OCI-LY3 (cell line): ENCODE results near the gene CACTIN.

Experiments used
- H2AFZ ChIP-seq: fragments of 200-600, 300-600 bp; shearing (Covaris generic); 2 replicates; pipeline ENCODE4 v1.6.0; 2014; ENCODE audit warnings: antibody characterized with exemption, low read depth, low read length
- H3K27ac ChIP-seq: fragments of 200-600, 300-600 bp; sonication (generic); 2 replicates; pipeline ENCODE4 v1.5.1; 2014; ENCODE audit warnings: mild to moderate bottlenecking, low read length, moderate library complexity, mixed read lengths
- H3K27me3 ChIP-seq: fragments of 200-600, 300-600 bp; sonication (generic); 2 replicates; pipeline ENCODE4 v1.6.1; 2014; ENCODE audit warnings: low read depth, low read length, mixed read lengths
- H3K36me3 ChIP-seq: fragments of 200-600, 300-600 bp; sonication (generic); replicated peaks from 2 replicates; pipeline ENCODE3; 2014; ENCODE audit warnings: low read depth, low read length, mixed read lengths
- H3K4me1 ChIP-seq: fragments of 300-600, 200-600 bp; sonication (generic); 2 replicates; pipeline ENCODE4 v1.6.1; 2014; ENCODE audit warnings: low read length, mixed read lengths
- H3K4me2 ChIP-seq: fragments of 200-600, 300-600 bp; sonication (generic); 2 replicates; pipeline ENCODE4 v1.6.1; 2014; ENCODE audit warnings: low read length, mixed read lengths
- H3K4me3 ChIP-seq: fragments of 300-600, 200-600 bp; sonication (generic); 2 replicates; pipeline ENCODE4 v1.5.1; 2014; ENCODE audit warnings: antibody characterized with exemption, mild to moderate bottlenecking, low read length, moderate library complexity
- H3K79me2 ChIP-seq: fragments of 300-600, 200-600 bp; shearing (Covaris generic); 2 replicates; pipeline ENCODE4 v1.6.1; 2014; ENCODE audit warnings: mild to moderate bottlenecking, low read length, mixed read lengths
- H3K9ac ChIP-seq: fragments of 300-600, 200-600 bp; shearing (Covaris generic); 2 replicates; pipeline ENCODE4 v1.6.0; 2014; ENCODE audit warnings: mild to moderate bottlenecking, low read length, moderate library complexity
- H3K9me3 ChIP-seq: fragments of 200-600, 300-600 bp; shearing (Covaris generic); 2 replicates; pipeline ENCODE4 v1.6.1; 2014; ENCODE audit warnings: low read length, mixed read lengths; ENCODE audit not compliant: insufficient read depth
- H4K20me1 ChIP-seq: fragments of 200-600, 300-600 bp; sonication (generic); 2 replicates; pipeline ENCODE4 v1.6.1; 2016; ENCODE audit warnings: low read length, mixed read lengths; ENCODE audit not compliant: insufficient read depth
- EZH2phosphoT487 ChIP-seq: fragments of 200-600 bp; shearing (Covaris generic); IDR thresholded peaks from 2 replicates; pipeline ENCODE4 v1.6.1; 2018; ENCODE audit warnings: antibody characterized with exemption, mixed run types, low read depth
- TF ChIP-seq, protein P1 (sequence below): fragments of 200-600, 300-600 bp; sonication (generic); IDR thresholded peaks from 2 replicates; pipeline ENCODE4 v1.5.1; 2014; ENCODE audit warnings: antibody characterized with exemption, low read length, low read depth

The CACTIN gene

DNA sequence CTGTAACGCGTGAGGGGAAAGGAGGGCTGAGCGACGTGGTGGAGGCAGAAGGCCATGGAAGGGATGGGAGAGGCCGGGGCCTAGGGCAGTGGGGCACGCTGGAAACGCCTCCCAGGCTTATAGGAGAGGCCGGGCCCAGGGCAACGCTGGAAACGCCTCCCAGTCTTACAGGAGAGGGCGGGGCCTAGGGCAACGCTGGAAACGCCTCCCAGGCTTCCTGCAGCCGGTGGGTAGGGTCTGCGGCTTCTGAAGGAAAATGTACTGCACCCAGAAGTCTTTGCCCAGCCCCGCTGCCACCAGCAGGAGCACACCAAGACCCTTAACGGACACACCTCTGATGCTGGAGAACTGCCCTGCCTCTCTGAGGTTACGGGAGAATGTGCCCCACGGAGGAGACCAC is 9.1 kb downstream of the CACTIN start:
- Histone ChIP-seq H3K79me2 (no peaks in the 10 kb centered on the region), H3K36me3 (peaks cover 16% of the 10 kb centered on the region), H3K9ac (no peak overlapping the region), H3K9me3 (no peaks in the 10 kb centered on the region), H3K4me1 (no peaks in the 10 kb centered on the region), H3K4me3 (no peak overlapping the region), H3K27me3 (no peaks in the 10 kb centered on the region), H3K27ac (no peak overlapping the region), H4K20me1 (no peaks in the 10 kb centered on the region), H3K4me2 (no peak overlapping the region), H2AFZ (no peak overlapping the region)
- no peak for TF ChIP-seq EZH2phosphoT487
- TF ChIP-seq, protein P1, sequence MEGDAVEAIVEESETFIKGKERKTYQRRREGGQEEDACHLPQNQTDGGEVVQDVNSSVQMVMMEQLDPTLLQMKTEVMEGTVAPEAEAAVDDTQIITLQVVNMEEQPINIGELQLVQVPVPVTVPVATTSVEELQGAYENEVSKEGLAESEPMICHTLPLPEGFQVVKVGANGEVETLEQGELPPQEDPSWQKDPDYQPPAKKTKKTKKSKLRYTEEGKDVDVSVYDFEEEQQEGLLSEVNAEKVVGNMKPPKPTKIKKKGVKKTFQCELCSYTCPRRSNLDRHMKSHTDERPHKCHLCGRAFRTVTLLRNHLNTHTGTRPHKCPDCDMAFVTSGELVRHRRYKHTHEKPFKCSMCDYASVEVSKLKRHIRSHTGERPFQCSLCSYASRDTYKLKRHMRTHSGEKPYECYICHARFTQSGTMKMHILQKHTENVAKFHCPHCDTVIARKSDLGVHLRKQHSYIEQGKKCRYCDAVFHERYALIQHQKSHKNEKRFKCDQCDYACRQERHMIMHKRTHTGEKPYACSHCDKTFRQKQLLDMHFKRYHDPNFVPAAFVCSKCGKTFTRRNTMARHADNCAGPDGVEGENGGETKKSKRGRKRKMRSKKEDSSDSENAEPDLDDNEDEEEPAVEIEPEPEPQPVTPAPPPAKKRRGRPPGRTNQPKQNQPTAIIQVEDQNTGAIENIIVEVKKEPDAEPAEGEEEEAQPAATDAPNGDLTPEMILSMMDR, result no peak

DNA sequence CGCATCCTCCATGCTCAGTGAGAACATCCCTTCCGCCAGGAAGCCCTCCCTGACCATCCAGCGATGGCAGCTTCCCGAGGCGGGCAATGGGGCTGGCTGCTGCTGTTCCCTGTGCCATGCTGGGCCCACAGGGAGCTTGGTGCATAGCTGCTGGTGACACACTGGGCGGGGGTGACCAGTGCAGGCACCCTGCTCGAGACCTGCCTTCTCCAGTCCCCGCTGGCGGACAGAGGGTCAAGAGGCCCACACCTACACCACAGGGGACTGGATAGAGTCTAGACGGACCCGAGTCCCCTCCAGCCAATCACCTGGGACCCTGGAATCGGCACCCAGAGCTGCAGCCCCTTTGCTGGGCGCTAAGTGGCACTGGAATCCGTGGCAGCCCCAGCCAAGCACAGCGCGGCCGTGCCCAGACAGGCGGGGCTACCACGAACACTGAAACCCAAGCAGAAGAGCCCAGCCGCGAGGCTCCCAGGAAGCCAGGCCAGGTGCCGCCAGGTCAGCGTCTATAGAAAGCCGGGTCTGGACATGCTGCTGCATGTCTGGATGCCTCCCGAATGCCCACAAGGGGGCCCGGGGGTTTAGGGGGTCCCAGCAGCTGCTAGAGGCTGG is 11.0 kb downstream of the CACTIN start:
- Histone ChIP-seq H2AFZ (no peak overlapping the region), H3K27me3 (no peaks in the 10 kb centered on the region), H3K36me3 (peaks cover 15% of the 10 kb centered on the region), H3K4me1 (no peaks in the 10 kb centered on the region), H3K27ac (no peak overlapping the region), H3K4me2 (no peak overlapping the region), H3K9ac (no peak overlapping the region), H4K20me1 (no peaks in the 10 kb centered on the region), H3K4me3 (no peak overlapping the region), H3K79me2 (no peaks in the 10 kb centered on the region), H3K9me3 (no peaks in the 10 kb centered on the region)
- TF ChIP-seq, protein P1, result no peak
- no peak for TF ChIP-seq EZH2phosphoT487

DNA sequence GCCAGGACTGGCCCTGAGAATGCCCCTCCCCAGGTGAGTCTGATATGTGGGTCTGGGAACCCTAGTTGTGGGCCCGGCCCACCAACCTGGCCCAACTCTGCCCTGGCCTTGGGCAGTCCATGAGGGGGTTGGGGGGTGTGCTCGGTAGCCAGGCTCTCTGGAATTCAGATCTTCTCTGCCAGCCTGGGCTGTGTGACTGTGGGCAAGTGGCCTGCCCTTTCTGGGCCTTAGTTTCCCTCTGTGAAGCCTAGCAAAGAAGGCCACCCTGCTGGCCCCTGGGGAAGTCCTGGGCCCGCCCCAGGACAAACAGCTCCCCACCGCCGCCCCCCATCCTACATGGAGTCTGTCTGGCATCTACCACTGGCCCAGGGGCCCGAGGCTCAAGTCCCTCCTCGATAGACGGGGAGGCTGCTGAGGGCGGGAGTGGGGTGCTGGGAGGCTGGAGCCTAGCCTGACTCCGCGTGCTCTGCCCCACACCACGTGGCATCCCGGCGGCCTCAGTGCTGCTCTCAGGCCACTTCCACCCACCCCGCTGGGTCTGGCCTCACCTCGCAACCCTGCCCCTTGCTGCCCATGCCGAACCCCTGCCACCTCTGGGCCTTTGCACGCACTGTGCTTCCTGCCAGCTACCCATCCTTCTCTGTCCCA is 11.6 kb downstream of the CACTIN start:
- no peak for TF ChIP-seq EZH2phosphoT487
- TF ChIP-seq, protein P1, result no peak
- H3K79me2 ChIP-seq, result no peaks in the 10 kb centered on the region

DNA sequence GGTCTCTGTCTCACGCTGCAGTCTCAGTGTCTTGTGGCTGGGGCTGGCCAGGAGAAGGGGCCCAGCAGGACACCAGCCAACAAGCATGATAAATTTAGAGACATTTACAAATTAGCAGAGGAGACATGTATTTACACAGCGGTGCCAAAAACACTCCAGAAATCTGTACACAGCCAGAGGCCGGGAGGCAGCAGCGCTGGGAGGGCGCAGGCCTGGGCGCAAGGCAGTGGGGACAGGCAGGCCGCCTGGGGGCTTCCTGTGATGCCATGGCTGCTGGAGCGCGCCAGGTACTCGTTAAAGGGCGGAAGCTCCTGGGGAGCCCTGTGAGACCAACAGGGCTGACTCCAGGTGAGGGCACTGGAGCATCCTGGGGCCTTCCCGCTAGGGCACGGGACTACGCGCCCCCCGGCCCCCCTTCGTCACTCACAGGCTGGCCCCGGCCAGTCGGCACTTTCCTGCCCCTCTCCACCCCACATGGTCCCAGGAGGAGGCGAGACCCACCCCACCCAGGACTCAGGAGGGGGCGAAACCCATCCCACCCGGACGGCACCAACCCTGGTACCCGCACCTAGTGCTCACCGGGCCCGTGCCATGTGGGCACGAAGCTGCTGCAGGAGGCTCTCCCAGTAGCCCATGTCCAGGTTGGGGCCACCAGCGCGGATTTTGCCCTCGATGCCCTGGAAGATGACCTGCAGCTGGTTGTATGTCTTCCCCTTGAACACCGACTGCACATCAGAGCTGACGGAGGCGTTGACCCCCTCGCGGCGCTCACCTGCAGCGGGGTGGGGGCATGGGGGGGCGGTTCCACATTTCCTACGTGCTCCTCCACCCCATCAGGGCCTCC is 12.6 kb downstream of the CACTIN start:
- Histone ChIP-seq H2AFZ (no peak overlapping the region), H3K4me3 (no peak overlapping the region), H3K9ac (no peak overlapping the region), H3K36me3 (peaks cover 11% of the 10 kb centered on the region), H3K27me3 (no peaks in the 10 kb centered on the region), H3K4me2 (no peak overlapping the region), H3K4me1 (no peaks in the 10 kb centered on the region), H4K20me1 (no peaks in the 10 kb centered on the region), H3K27ac (no peak overlapping the region), H3K79me2 (no peaks in the 10 kb centered on the region), H3K9me3 (no peaks in the 10 kb centered on the region)
- TF ChIP-seq, protein P1, result no peak

More for the DNA sequence above, 11.6 kb downstream of the CACTIN start:
- Histone ChIP-seq H3K27ac (no peak overlapping the region), H3K4me3 (no peak overlapping the region), H3K4me2 (no peak overlapping the region), H3K9ac (no peak overlapping the region), H3K9me3 (no peaks in the 10 kb centered on the region), H3K27me3 (no peaks in the 10 kb centered on the region), H4K20me1 (no peaks in the 10 kb centered on the region), H3K4me1 (no peaks in the 10 kb centered on the region), H2AFZ (no peak overlapping the region), H3K36me3 (peaks cover 12% of the 10 kb centered on the region)
